ENCODE results near the gene PDIA3. TPM values are rescaled to one million over a fixed set of nuclear protein-coding genes. Genes with fewer than 3 reads are reported as not detected.
A peak's percentile ranks its signal among the peaks of the same experiment; 100 is the strongest.
"Not testable (repeated sequence)": the region's sequence is repeated elsewhere in the genome, so short reads cannot be mapped to it uniquely, and the experiment has no call there.

The PDIA3 gene
- total RNA-seq, 4 donors from 2014 or later: 68.0 to 107 (median 96.3) TPM

GRCh38 chr15:43735416-43735815 lies 10.8 kb upstream of the PDIA3 start:
- DNase-seq (ENCODE audit: low spot score in 2 of 2): no peak
- intact Hi-C loops (cut with DNase I; ENCODE audit: low total_unique reads): no loop called here
- no peak overlapping the region for H3K4me3 ChIP-seq (ENCODE audit: low read depth, poor library complexity, severe bottlenecking)
- TF ChIP-seq CTCF (IDR thresholded peaks at IDR 0.05) (no peak), POLR2A (IDR thresholded peaks at IDR 0.05) (no peak)
- 90 to 93% methylated on average over 6 of the region's 6 CpGs for WGBS, 2 donors

- H3K4me3 ChIP-seq (ENCODE audit: low read depth, poor library complexity, severe bottlenecking): peak overlapping the region; percentile 80
- WGBS, 2 donors: 2% methylated on average over 12 of the region's 12 CpGs
- intact Hi-C loops (cut with DNase I; ENCODE audit: low total_unique reads); DNase-seq (ENCODE audit: low spot score in 2 of 2): not testable (repeated sequence)
These were observed 668 bp downstream of the PDIA3 start for GRCh38 chr15:43746903-43747309.

GRCh38 chr15:43748376-43748775 lies 2.1 kb downstream of the PDIA3 start:
- intact Hi-C loops (cut with DNase I; ENCODE audit: low total_unique reads): no loop called here
- no peak overlapping the region for H3K4me3 ChIP-seq (ENCODE audit: low read depth, poor library complexity, severe bottlenecking)
- 50% methylated on average over 3 of the region's 3 CpGs for WGBS, 2 donors
- DNase-seq (ENCODE audit: low spot score in 2 of 2): no peak
- TF ChIP-seq POLR2A (IDR thresholded peaks at IDR 0.05): no peak

GRCh38 chr15:43749690-43750345 lies 3.6 kb downstream of the PDIA3 start:
- no peak for DNase-seq (ENCODE audit: low spot score in 2 of 2)
- intact Hi-C loops (cut with DNase I; ENCODE audit: low total_unique reads): no loop called here
- no peak overlapping the region for H3K4me3 ChIP-seq (ENCODE audit: low read depth, poor library complexity, severe bottlenecking)
- no peak for TF ChIP-seq CTCF (IDR thresholded peaks at IDR 0.05)
- no peak for TF ChIP-seq POLR2A (IDR thresholded peaks at IDR 0.05)
- WGBS, 2 donors: 49 to 55% methylated on average over 12 of the region's 12 CpGs

- TF ChIP-seq CTCF (IDR thresholded peaks at IDR 0.05) (no peak), POLR2A (IDR thresholded peaks at IDR 0.05) (no peak)
- H3K4me3 ChIP-seq (ENCODE audit: low read depth, poor library complexity, severe bottlenecking): no peak overlapping the region
- WGBS, 2 donors: 83 to 86% methylated on average over 6 of the region's 6 CpGs
- DNase-seq (ENCODE audit: low spot score in 2 of 2): no peak
- intact Hi-C loops (cut with DNase I; ENCODE audit: low total_unique reads): no loop called here
These were observed 5.6 kb downstream of the PDIA3 start for GRCh38 chr15:43751885-43752284.

DNA sequence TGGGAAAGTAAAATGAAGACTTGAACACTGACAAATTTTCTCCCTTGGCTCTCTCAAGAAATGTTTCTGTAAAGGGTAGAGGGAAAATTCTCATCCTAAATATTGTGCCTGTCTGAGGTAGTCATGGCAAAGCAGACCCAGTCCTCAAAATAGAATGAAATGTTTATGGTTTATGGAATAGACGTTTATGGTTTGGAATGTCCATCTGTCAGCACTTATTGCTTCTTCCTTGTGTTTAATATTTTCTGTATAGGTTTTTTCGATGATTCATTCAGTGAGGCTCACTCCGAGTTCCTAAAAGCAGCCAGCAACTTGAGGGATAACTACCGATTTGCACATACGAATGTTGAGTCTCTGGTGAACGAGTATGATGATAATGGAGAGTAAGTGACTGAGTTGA lies 16.6 kb downstream of the PDIA3 start:
- no peak for TF ChIP-seq CTCF (IDR thresholded peaks at IDR 0.05)
- intact Hi-C loops (cut with DNase I; ENCODE audit: low total_unique reads): no loop called here
- no peak for DNase-seq (ENCODE audit: low spot score in 2 of 2)
- 76 to 78% methylated on average over 6 of the region's 6 CpGs for WGBS, 2 donors
- no peak overlapping the region for H3K4me3 ChIP-seq (ENCODE audit: low read depth, poor library complexity, severe bottlenecking)

- 59 to 61% methylated on average over 2 of the region's 2 CpGs for WGBS, 2 donors
- H3K4me3 ChIP-seq (ENCODE audit: low read depth, poor library complexity, severe bottlenecking): no peak overlapping the region
These were observed 17.7 kb downstream of the PDIA3 start for GRCh38 chr15:43763819-43764446.

More at GRCh38 chr15:43763819-43764446, 17.7 kb downstream of the PDIA3 start:
- TF ChIP-seq POLR2A (IDR thresholded peaks at IDR 0.05) (no peak), CTCF (IDR thresholded peaks at IDR 0.05) (no peak)
- intact Hi-C loops (cut with DNase I; ENCODE audit: low total_unique reads): no loop called here
- DNase-seq (ENCODE audit: low spot score in 2 of 2): no peak
